ENCODE data around the gene FXN.
"Not testable (repeated sequence)": the region's sequence is repeated elsewhere in the genome, so short reads cannot be mapped to it uniquely, and the experiment has no call there.

The FXN gene

DNA sequence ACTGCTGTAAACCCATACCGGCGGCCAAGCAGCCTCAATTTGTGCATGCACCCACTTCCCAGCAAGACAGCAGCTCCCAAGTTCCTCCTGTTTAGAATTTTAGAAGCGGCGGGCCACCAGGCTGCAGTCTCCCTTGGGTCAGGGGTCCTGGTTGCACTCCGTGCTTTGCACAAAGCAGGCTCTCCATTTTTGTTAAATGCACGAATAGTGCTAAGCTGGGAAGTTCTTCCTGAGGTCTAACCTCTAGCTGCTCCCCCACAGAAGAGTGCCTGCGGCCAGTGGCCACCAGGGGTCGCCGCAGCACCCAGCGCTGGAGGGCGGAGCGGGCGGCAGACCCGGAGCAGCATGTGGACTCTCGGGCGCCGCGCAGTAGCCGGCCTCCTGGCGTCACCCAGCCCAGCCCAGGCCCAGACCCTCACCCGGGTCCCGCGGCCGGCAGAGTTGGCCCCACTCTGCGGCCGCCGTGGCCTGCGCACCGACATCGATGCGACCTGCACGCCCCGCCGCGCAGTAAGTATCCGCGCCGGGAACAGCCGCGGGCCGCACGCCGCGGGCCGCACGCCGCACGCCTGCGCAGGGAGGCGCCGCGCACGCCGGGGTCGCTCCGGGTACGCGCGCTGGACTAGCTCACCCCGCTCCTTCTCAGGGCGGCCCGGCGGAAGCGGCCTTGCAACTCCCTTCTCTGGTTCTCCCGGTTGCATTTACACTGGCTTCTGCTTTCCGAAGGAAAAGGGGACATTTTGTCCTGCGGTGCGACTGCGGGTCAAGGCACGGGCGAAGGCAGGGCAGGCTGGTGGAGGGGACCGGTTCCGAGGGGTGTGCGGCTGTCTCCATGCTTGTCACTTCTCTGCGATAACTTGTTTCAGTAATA lies at the start of gene FXN:
TSS of gene FXN (plus strand) at position 315 of the 871 bp plus-strand sequence. CDS start at position 346, 31 bp downstream.
- peak; percentile 82 to 83 for DNase-seq

DNA sequence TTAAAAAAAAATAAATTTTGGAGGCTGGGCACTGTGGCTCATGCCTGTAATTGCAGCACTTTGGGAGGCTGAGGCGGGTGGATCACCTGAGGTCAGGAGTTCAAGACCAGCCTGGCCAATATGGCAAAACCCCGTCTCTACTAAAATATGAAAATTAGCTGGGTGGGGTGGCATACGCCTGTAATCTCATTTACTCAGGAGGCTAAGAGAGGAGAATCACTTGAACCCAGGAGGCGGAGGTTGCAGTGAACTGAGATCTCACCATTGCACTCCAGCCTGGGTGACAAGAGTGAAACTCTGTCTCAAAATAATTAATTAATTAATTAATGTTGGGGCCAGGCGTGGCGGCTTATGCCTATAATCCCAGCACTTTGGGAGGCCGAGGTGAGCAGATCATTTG lies 48.6 kb upstream of the FXN start:
- not testable (repeated sequence) for DNase-seq

DNA sequence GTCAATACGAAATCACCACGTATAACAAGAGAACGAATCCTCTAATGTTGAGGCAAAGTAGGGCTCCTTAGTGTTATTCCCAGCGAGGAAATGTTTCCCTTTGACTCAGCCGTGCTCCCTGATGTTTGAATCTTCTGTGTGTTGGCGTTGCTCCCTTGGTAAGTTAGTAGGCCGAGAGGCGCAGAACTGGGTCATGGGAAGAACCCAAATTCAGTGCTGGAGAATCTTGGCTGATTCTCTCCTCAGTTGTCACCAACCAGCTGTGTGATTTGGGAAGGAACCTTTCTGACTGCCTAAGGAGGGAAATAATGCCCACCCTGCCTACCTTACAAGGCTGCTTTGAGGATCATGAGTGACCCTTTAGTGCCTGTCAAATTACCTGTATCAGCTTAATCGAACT lies 44.1 kb upstream of the FXN start:
- no peak for DNase-seq

DNA sequence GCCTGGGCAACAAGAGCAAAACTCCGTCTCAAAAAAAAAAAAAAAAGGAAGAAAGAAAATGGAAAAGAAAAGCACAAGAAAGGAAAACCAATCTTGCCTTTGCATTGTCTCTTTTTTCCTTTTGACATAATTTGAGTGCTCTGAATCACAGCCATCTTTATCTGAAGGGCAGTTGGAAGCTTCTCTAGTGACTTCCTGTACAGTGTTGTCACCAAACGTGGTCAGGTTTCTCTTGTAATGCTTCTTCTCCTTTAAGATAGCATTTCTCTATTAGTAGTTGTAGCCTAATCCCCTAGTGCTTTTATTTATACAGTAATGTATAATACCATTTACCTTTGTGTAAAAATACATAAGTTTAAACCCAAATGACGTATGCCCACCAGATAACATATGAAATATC lies 39.8 kb upstream of the FXN start:
- DNase-seq = no peak

DNA sequence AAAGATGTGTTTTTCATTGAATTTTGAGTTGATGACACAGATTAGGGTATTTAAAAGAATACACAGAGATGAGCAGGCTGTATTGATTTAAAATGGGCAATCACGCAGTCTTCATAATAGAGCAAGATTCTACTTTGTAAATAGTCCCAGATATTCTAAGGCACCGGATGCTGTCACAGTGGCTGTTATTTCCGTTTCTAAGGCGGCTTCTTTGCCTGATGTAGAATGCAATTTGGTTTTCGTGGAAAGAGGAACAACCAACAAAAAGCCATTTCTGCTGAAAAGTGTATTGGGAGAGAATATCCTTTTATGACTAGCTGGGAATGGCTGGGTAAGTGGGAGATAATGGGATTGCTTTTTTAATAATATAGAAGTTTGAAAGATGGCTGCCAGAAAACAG lies 39.1 kb upstream of the FXN start:
- DNase-seq = no peak

DNA sequence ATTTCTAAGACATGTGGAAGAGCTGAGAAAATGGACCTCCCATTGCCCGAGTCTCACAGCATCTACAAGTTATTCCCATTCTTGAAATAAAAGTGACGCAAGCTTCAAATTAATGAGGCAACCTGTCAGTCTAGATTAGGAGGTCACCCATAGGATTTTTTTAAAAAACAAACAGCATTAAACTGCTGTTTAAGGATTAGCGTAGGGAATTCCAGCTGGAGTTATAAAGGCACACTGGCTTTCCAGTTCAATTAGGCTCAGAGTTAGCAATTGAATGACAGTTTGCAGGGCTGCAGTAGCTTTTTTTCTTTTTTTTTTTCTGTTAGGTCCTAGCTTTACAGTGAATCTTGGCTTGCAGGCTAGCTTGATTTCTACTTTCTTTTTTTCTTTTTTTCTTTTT lies 37.9 kb upstream of the FXN start:
- no peak for DNase-seq

DNA sequence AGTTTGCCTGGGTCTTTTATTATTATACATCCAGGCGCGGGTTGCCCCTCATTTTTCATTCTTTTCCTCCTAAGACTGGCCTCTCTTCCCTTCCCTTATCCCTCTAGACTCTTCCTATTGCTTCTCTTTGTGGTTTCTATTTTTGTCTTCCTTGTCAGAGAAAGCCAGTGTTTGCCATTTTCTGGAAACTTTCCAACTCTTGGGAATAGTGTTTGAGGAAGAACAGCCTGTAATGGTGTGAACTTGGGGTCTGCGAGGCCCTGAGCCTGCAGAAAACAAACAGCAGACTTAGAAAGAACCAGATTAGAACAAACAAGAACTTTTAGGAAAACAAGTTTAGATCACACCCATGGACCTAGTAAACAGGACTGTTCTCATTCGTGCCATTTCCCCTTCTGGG lies 37.2 kb upstream of the FXN start:
- no peak for DNase-seq

DNA sequence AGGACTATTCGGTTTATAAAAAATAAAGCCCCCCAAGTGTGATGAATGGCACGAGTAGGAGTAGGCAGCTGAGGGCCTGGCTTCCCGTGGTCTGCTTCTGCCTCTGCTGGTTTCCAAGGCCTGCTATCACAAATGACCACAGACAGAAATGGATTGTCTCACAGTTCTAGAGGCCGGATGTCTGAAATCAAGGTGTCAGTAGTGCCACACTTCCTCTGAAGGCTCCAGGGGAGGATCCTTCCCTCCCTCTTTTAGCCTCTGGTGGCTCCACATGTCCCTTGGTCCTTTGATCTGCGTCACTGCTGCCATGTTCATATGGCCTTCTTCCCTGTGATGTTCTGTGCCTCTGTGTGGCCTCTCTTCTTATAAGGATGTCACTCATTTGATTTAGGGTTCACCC lies 36.7 kb upstream of the FXN start:
- no peak for DNase-seq

DNA sequence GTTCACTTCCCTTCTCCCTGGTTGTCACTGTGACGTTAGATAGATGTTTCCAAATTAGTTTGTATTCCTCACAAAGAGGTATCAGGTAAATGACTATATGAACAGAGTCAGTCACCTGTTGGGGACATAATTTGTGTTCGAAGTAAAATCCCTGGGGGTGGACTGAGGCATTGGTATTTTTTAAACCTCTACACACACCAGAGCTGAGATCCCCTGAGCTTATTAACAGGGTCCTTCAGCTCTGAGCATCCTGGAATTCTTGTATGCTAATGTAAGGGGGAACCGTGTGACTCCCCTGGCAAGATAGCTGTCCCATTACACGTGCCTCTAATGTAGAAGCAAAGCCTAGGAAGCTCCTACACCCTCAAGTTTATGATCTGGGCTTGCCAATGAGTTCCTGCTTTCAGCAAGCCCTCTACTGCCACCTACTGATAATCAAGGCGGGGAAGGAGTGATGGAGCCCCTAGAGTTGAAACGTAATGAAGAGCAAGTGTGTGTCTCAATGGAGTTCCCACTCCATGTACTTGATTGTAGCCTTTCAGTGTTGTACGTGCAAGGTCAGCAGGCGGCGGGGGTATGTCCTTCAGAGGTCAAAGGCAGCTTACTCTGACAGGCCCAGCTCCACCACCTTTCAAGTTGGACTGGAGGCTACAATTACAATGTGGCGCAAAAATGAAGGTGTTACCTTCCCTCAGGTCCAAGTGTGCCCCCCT lies 36.0 kb upstream of the FXN start:
- DNase-seq = peak; percentile 45 to 66

DNA sequence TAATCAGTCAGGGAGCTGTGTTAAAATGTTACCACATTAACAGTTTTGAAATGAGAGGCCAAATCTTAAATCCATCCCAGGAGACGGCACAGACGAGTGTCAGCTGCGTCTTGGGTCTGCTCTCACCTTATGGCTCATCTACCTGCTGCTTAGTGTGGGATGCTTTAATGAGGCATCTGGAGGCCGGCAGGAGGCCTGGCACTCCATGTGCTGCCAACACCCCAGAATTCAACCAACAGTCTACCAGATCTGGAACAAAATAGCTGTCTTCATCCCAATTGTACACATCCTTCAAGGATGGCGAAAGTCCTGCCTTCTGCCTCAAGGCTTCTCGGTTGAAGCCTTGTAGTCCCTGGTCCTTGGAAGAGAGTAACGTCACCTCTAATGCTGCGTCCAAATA lies 33.6 kb upstream of the FXN start:
- DNase-seq = no peak

DNA sequence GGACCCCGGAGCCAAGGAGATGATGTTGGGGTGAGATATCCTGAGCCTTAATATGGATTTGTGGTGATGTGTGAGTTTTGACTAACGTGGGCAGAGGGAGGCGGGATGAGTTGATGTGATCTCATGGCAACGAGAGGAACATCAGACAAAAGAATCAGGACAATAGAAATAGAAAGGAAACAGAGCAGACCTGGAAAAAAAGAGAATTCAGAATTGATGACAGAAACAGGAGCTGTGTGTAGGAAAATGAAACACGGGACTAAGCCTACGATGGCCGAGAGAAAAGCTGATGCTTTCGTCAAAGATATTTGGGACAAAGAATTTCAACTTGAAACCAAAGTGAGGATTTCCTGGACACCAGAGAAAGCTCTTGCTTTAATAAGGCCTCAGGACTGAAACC lies 32.5 kb upstream of the FXN start:
- no peak for DNase-seq

DNA sequence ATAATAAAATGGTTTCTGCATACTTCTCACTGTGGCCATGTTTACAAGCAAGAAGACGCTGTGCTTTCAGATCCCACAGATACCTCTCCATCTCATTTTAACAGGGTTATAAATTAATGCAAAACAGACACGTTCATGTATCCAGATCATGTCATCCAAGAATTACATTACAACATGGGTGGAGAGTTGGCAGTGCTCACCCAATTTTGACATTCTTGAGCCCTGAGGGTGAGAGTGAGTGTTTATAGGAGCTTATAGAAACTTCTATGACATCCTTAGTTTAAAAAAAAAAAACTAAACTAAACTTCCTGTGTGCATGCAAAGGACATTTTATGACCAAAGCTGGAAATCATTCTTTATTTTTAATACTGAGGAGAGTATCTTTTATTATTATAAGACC lies 30.7 kb upstream of the FXN start:
- DNase-seq = no peak

DNA sequence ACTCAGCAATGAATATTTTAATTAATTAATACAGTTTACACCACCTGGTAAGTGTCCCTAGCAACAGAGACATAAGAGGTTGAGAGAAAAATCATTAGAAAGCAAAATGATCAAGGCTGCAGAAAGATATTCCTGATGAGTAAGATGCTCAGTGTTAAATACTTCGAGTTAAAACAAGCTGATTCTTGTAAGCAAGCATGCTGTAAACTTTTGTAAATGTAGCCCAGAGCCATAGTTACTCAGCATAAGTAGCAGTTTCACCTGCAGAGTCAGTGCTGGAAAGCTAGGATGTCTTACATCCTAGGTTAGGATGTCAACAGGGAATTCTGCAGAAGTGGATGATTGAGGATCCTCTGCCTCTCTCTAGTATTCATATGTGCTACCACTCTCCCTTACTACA lies 25.8 kb upstream of the FXN start:
- no peak for DNase-seq

DNA sequence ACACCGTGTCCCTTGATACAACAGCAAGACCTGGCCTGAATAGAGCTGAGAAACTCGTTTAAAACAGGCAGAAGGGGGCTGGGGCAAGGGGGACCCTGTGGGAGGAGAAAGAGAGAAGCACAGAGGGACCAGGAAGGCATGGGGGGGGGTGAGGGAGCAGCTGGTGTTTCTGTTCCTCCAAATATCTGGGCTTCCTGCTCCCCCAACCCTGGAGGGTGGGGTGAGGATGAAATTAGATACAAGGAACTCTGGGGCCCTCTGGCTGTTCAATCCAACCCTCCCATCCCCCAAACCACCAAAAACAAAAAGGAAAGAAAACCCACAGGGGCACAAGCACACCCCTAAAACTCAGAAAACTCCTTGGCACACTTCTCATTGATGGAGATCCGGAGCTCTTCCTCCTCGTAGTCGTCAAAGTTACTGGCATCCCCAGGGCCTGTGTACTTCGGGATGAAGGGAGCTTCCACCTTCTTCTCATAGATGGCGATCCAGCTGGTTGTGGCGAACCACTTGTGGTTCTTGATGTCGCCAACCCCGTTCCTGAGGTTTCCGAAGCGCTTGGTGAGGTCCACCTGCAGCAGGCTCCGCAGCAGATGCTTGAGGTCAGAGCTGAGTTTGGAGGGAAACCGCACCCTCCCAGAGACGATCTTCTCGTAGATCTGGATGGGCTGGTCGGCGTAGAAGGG lies 22.7 kb upstream of the FXN start:
- DNase-seq = no peak

DNA sequence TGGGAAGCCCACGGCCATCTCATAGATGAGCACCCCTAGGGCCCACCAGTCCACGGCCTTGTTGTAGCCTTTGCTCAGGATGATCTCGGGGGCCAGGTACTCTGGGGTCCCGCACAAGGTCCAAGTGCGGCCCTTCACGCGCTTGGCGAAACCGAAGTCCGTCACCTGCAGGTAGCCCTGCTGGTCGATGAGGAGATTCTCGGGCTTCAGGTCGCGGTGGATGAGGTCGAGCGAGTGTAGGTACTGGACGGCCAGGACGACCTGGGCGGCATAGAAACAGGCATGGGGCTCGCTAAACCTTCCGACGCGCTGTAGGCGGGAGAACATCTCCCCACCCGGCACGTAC lies 22.2 kb upstream of the FXN start:
- no peak for DNase-seq

DNA sequence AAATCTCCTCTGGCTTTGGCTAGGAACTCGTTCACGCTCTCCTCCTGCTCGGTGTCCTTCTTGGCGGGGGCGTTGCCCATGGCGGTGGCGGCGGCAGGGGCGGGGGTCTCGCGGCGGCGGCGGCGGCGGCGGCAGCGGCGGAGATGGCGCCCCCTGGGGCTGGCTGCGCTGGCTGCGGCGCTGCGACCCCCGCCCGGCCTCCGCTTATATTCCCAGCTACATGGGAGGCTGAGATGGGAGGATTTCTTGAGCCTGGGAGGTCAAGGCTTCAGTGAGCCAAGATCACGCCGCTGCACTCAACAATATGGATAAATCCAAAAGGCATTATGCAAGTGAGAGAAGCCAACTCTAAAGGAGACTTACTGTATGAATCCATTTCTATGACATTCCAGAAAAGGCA lies 21.5 kb upstream of the FXN start, which contains the start of gene PRKACG:
TSS of gene PRKACG (minus strand) at position 101 of the 400 bp plus-strand sequence. CDS start at position 80, 21 bp downstream.
- DNase-seq = no peak

DNA sequence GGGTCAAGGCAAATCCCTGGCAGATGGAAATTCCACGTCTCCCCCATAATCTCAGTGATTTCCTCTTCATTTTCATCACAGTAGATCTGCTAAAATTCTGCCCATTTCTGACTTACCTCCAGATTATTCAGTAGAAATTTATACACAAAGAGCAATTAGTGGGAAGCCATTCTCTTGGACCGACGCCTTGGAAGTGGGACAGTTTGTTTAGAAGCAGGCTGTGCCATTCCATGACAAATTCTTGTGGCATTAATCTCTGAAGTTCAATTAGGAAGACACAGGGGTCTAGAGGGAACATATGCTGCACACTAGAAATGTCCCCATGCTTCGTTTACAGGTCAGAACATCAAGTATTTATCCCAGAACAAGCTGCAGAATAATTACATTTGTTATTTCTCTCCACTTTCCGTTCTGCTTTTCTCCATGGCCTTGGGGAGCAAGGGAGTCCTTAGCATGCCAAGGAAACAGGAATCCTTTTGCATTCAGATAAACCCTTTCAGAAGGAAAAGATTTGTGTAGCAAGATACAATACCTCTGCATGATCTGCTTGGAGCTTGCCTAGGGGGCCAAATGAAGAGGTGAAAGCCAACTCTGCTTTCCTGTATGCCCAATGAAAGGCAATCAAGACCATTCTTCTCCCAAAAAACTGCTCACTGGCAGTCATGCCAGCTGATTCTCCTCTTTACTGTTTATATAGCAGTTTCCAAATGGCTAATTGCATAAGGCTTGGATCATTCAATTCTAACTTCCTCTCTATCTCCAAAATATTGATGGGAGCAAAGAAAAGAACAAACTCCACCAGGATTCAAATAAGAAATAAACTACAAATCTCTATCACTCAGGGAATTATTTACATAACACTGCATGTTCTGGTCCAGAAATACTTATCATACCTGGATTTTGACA lies 19.1 kb upstream of the FXN start:
- DNase-seq = no peak

DNA sequence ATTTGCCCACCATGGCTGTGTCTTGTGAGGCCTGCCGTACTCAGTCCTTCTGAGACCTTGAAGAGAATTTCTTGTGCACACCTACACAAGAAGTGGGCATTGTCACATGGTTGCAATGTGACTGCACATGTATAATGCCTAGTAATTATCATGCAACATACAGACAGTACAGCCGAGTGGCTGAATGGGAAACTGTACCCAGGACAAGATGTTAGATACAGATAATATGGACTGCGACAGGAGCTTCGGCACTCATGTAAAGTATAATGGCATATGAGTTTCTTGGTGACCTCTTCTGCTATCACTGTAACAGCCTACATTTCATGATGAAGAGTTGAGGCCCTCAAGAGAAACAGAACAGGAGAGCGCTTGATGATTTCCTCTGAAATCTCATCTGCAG lies 16.8 kb upstream of the FXN start:
- no peak for DNase-seq

DNA sequence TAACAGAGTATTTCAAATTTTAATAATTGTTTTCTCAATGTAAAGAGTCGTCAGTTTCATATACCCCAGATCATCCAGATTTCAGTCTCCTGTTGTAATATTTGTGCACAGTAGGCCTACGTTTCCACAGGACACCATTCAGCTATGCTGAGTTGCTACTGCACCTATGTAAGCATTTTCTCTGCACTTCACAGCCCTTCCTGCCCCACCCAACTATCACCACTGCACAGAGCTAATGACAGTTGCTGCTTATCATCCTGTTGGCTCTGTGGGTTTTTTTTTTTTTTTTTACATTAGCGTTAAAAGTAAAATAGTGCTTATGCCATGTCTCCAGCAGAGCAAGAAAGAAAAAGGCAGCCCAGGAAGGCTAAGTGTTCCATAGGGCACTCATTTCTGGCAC lies 15.7 kb upstream of the FXN start:
- DNase-seq = no peak

DNA sequence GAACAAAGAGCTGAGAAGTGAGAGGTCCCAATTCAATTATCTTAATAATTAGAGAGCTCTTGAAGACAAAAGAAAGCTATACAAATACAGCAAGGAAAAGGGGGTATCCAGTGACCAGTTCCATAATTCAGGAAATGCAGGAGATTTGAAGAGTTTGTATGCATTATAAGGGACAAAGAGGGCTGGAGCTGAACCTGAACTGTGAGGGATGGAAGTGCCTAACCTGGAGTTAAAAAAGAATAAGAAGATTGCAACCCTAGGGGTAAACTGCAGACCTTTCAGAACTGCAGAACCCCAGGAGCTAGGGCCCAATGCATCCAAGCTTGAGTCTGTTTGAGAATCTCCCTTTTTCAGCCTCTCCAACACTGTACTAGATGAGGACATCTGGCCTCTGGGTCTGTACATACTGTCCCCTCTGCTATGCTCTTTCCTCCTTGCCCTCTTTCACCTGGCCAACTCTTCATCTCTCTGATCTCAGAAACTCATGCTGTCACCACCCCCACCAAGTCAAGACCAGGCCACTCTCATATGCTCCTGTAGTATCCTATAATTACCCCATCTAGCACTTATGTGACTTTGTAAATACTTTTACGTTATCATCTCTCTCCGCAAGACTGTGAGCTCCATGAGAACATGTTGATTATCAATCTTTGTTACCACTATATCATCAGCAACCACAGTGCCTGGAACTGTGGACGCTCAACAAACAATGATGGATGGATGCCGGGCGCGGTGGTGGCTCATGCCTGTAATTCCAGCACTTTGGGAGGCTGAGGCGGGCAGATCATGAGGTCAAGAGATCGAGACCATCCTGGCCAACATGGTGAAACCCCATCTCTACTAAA lies 15.0 kb upstream of the FXN start:
- no peak for DNase-seq

DNA sequence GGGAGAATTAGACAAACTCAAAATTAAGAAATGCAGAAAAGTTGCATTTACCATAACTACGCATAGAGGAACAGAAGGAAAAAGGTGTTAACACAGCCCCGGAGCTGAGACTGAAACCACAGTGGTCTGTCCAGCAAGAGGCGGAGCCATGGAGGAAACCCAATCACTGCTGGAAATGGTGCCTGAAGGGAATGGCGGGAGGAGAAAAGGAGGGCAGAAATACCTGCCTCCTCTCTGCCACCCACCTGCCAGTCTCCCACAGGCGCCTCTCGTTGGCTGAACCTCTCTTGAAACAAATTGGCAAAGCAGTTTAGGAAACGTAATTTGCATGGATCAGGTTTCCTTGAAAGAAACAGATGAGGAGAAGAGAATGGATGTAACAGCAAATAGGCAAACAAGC lies 11.9 kb upstream of the FXN start:
- DNase-seq = no peak

All from stimulated activated CD4-positive, alpha-beta T cell treated with anti-CD3 and anti-CD28 coated beads, Interleukin-2, amount 100 ng/mL, for 48 hours (primary cell).